Hepatic stellate cell (primary cell): Measurements from ENCODE around the gene UBXN10.

Experiments used
- DNase-seq: peaks from one replicate; pipeline ENCODE4 v3.0.0; 2011; ENCODE audit warnings: low spot score

UBXN10 gene

GRCh38 chr1:20183035-20183434 is 2.9 kb upstream of the UBXN10 start:
- DNase-seq: no peak

GRCh38 chr1:20183616-20184271 is 2.2 kb upstream of the UBXN10 start:
- no peak for DNase-seq

GRCh38 chr1:20184481-20184900 is 1.4 kb upstream of the UBXN10 start:
- no peak for DNase-seq

GRCh38 chr1:20184997-20185833 is 681 bp upstream of the UBXN10 start:
- DNase-seq: no peak

GRCh38 chr1:20187103-20187812 is 1.4 kb downstream of the UBXN10 start:
- no peak for DNase-seq

- DNase-seq: no peak
These were observed 2.0 kb downstream of the UBXN10 start for GRCh38 chr1:20187813-20188454.

- DNase-seq: no peak
These were observed 2.5 kb downstream of the UBXN10 start for GRCh38 chr1:20188455-20188817.

- no peak for DNase-seq
These were observed 3.8 kb downstream of the UBXN10 start for GRCh38 chr1:20189664-20190063.

GRCh38 chr1:20190256-20191160 is 4.6 kb downstream of the UBXN10 start:
- no peak for DNase-seq

- no peak for DNase-seq
These were observed 5.5 kb downstream of the UBXN10 start for GRCh38 chr1:20191266-20191825.

GRCh38 chr1:20192364-20192763 is 6.5 kb downstream of the UBXN10 start:
- no peak for DNase-seq

GRCh38 chr1:20192871-20193411 is 7.0 kb downstream of the UBXN10 start:
- no peak for DNase-seq

- DNase-seq: no peak
These were observed 8.3 kb downstream of the UBXN10 start for GRCh38 chr1:20194224-20194623.

- DNase-seq: peak; percentile 57
These were observed 9.0 kb downstream of the UBXN10 start for GRCh38 chr1:20194757-20195461.

- DNase-seq: no peak
These were observed 9.5 kb downstream of the UBXN10 start for GRCh38 chr1:20195462-20195780.

GRCh38 chr1:20197329-20197791 is 11.5 kb downstream of the UBXN10 start:
- DNase-seq: no peak

- no peak for DNase-seq
These were observed 12.4 kb downstream of the UBXN10 start for GRCh38 chr1:20198296-20198695.

- DNase-seq: no peak
These were observed 13.0 kb downstream of the UBXN10 start for GRCh38 chr1:20198918-20199317.

- DNase-seq: no peak
These were observed 13.5 kb downstream of the UBXN10 start for GRCh38 chr1:20199403-20199802.

- DNase-seq: no peak
These were observed 13.9 kb downstream of the UBXN10 start for GRCh38 chr1:20199840-20200239.
